HepG2 (cell line): Measurements from ENCODE around the gene CD300LF. TPM values are rescaled to one million over a fixed set of nuclear protein-coding genes. Genes with fewer than 3 reads are reported as not detected.

Experiments
- ISL2 ChIP-seq: sonication (generic); formaldehyde crosslinking; IDR thresholded peaks from 2 replicates; pipeline ENCODE4 v1.5.0; 2020; ENCODE audit warnings: missing genetic modification reagents
- KDM2A ChIP-seq: sonication (generic); formaldehyde crosslinking; IDR thresholded peaks from 2 replicates; pipeline ENCODE4 v1.4.0; 2020; ENCODE audit warnings: low read depth, missing genetic modification reagents, borderline replicate concordance
- KLF6 ChIP-seq: IDR thresholded peaks from 2 replicates; pipeline ENCODE4 v1.8.0; 2016; ENCODE audit warnings: missing biosample characterization, missing genetic modification reagents
- LCORL ChIP-seq, 2 experiments: fragments of 450-650 bp in 1 of 2; sonication (generic) in 1 of 2; formaldehyde crosslinking in 1 of 2; IDR thresholded peaks; 2 replicates each; pipeline versions ENCODE4 v1.5.0 to v1.6.1; 2017 to 2020; ENCODE audit warnings: antibody characterized with exemption in 1 of 2, missing genetic modification reagents in 1 of 2
- NRL ChIP-seq: sonication (generic); formaldehyde crosslinking; IDR thresholded peaks from 2 replicates; pipeline ENCODE4 v1.5.0; 2020; ENCODE audit warnings: missing genetic modification reagents, mild to moderate bottlenecking, moderate library complexity, borderline replicate concordance
- PTBP1 ChIP-seq: fragments of 200-400 bp; formaldehyde crosslinking; IDR thresholded peaks from 2 replicates; pipeline ENCODE4 v1.6.1; 2018; ENCODE audit warnings: low read length, low read depth; ENCODE audit not compliant: poor library complexity, severe bottlenecking
- SAP130 ChIP-seq: IDR thresholded peaks from 2 replicates; pipeline ENCODE4 v1.6.1; 2016; ENCODE audit warnings: low read depth
- SP140L ChIP-seq: sonication (generic); formaldehyde crosslinking; IDR thresholded peaks from 2 replicates; pipeline ENCODE4 v1.4.0; 2020; ENCODE audit warnings: missing genetic modification reagents, borderline replicate concordance
- TBX3 ChIP-seq: fragments of 450-650 bp; IDR thresholded peaks from 2 replicates; pipeline ENCODE4 v1.6.1; 2017; ENCODE audit warnings: antibody characterized with exemption, mild to moderate bottlenecking, inconsistent platforms, borderline replicate concordance
- XBP1 ChIP-seq: sonication (generic); formaldehyde crosslinking; IDR thresholded peaks from 2 replicates; pipeline ENCODE4 v1.5.0; 2020; ENCODE audit warnings: missing genetic modification reagents
- YEATS4 ChIP-seq: sonication (generic); formaldehyde crosslinking; IDR thresholded peaks from 2 replicates; pipeline ENCODE4 v1.4.0; 2020; ENCODE audit warnings: missing genetic modification reagents, borderline replicate concordance
- ZFP36L1 ChIP-seq: sonication (generic); formaldehyde crosslinking; IDR thresholded peaks from 2 replicates; pipeline ENCODE4 v1.8.0; 2022; ENCODE audit warnings: mild to moderate bottlenecking, missing genetic modification reagents, moderate library complexity
- ZNF180 ChIP-seq: sonication (generic); formaldehyde crosslinking; IDR thresholded peaks from 2 replicates; pipeline ENCODE4 v1.4.0; 2020; ENCODE audit warnings: low read depth, missing genetic modification reagents, borderline replicate concordance
- ZNF451 ChIP-seq: sonication (generic); formaldehyde crosslinking; IDR thresholded peaks from 2 replicates; pipeline ENCODE4 v1.5.0; 2020; ENCODE audit warnings: mild to moderate bottlenecking, missing genetic modification reagents
- ZNF605 ChIP-seq: sonication (generic); formaldehyde crosslinking; IDR thresholded peaks from 2 replicates; pipeline ENCODE4 v1.8.0; 2022; ENCODE audit warnings: mild to moderate bottlenecking, missing genetic modification reagents
- ZNF766 ChIP-seq: sonication (generic); formaldehyde crosslinking; IDR thresholded peaks from 2 replicates; pipeline ENCODE4 v1.5.0; 2020; ENCODE audit warnings: missing genetic modification reagents, borderline replicate concordance
- ZNF891 ChIP-seq: sonication (generic); formaldehyde crosslinking; IDR thresholded peaks from 2 replicates; pipeline ENCODE4 v1.5.0; 2020; ENCODE audit warnings: mild to moderate bottlenecking, missing genetic modification reagents
- polyA plus RNA-seq, 8 experiments: library from polyadenylated mRNA; depleted of rRNA in 3 of 8; stranded (reverse) in 7 of 8; unstranded in 1 of 8; fragments of >200 nt; fragmentation: Illumina TruSeq in 4 of 8; extraction: Trizol in 4 of 8; gene quantifications; 2 replicates each; pipeline versions ENCODE4 v1.2.1 to v1.2.3, GENCODE V29; 2011 to 2016; ENCODE audit warnings: low read depth in 4 of 8, missing spikeins in 1 of 8, mixed read lengths in 1 of 8; ENCODE audit not compliant: insufficient read depth in 1 of 8
- total RNA-seq, 5 experiments: library from RNA; depleted of rRNA; stranded (reverse); fragments of >200 nt; fragmentation: Illumina TruSeq; extraction: Trizol; gene quantifications; 2 replicates each; pipeline ENCODE4 v1.2.3, GENCODE V29; 2016; ENCODE audit warnings: low read depth in 1 of 5
- TF ChIP-seq, protein P1 (sequence below): sonication (generic); formaldehyde crosslinking; IDR thresholded peaks from 2 replicates; pipeline ENCODE4 v1.5.1; 2020; ENCODE audit warnings: mild to moderate bottlenecking, missing genetic modification reagents
- TF ChIP-seq, protein P2 (sequence below): sonication (generic); formaldehyde crosslinking; IDR thresholded peaks from 2 replicates; pipeline ENCODE4 v1.5.1; 2020; ENCODE audit warnings: missing genetic modification reagents, mild to moderate bottlenecking, borderline replicate concordance
- TF ChIP-seq, protein P3 (sequence below): sonication (generic); formaldehyde crosslinking; IDR thresholded peaks from 2 replicates; pipeline ENCODE4 v1.4.0; 2020; ENCODE audit warnings: missing genetic modification reagents, low read depth, mild to moderate bottlenecking, borderline replicate concordance
- TF ChIP-seq, protein P4 (sequence below): sonication (generic); formaldehyde crosslinking; IDR thresholded peaks from 2 replicates; pipeline ENCODE4; 2020; ENCODE audit warnings: missing genetic modification reagents, mild to moderate bottlenecking, borderline replicate concordance

Gene CD300LF
- total and polyA plus RNA-seq, 2 of the 13 experiments (the other 11 are each of a cell fraction or from before 2014, with no cell fraction given): not detected

DNA sequence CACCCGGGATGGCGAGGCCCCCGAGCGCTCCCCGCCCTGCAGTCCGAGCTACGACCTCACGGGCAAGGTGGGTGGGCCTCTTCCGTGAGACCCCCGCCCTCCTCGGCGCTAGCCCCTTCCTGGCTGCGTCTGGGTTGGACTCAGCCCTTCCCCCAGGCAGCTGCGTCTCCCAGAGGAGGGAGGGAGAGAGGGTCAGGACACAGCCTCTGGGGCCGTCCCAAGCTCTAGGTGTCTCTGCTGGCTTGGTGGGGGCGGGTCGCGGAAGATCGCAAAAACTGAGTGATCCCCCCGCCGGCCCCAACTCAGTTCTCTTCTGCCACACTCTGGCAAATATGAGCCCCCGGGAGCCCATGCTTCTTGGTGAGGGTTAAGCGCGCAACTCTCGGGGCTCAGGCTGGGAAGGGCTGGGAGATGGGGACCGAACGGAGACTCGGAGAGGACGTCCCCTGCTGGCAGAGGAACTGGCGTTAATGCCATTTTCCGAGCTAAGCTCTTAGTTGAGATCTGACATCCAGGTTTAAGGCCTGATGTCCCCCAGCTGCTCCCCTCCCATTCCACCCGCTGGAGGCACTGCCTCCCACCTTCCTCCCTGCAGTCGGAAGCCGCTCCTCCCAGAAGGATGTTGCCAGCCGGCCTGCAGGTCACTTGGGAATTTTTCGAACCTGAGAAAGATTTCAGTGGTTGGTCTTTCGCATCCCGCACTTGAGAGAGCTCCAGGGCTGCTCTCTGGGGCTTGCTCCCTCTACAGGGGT is 24.8 kb upstream of the CD300LF start (continued):
- TF ChIP-seq, protein P1, sequence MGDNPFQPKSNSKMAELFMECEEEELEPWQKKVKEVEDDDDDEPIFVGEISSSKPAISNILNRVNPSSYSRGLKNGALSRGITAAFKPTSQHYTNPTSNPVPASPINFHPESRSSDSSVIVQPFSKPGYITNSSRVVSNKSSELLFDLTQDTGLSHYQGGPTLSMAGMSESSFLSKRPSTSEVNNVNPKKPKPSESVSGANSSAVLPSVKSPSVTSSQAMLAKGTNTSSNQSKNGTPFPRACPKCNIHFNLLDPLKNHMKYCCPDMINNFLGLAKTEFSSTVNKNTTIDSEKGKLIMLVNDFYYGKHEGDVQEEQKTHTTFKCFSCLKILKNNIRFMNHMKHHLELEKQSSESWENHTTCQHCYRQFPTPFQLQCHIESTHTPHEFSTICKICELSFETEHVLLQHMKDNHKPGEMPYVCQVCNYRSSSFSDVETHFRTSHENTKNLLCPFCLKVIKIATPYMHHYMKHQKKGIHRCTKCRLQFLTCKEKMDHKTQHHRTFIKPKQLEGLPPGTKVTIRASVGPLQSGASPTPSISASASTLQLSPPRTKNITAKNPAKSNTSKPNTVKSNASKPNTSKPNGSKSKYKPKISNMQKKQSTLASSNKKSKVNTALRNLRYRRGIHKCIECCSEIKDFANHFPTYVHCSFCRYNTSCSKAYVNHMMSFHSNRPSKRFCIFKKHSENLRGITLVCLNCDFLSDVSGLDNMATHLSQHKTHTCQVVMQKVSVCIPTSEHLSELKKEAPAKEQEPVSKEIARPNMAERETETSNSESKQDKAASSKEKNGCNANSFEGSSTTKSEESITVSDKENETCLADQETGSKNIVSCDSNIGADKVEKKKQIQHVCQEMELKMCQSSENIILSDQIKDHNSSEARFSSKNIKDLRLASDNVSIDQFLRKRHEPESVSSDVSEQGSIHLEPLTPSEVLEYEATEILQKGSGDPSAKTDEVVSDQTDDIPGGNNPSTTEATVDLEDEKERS (CRISPR knock-in tag): peak; percentile 47; the same call in 1 of the 2 replicates
- TF ChIP-seq PTBP1: peak; percentile 45
- TF ChIP-seq, protein P2, sequence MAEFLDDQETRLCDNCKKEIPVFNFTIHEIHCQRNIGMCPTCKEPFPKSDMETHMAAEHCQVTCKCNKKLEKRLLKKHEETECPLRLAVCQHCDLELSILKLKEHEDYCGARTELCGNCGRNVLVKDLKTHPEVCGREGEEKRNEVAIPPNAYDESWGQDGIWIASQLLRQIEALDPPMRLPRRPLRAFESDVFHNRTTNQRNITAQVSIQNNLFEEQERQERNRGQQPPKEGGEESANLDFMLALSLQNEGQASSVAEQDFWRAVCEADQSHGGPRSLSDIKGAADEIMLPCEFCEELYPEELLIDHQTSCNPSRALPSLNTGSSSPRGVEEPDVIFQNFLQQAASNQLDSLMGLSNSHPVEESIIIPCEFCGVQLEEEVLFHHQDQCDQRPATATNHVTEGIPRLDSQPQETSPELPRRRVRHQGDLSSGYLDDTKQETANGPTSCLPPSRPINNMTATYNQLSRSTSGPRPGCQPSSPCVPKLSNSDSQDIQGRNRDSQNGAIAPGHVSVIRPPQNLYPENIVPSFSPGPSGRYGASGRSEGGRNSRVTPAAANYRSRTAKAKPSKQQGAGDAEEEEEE (CRISPR knock-in tag): no peak
- no peak for TF ChIP-seq ZNF451 (CRISPR knock-in tag)
- no peak for TF ChIP-seq ZFP36L1 (CRISPR knock-in tag)
- TF ChIP-seq ZNF605 (CRISPR knock-in tag): peak; percentile 56; the same call in 1 of the 2 replicates
- TF ChIP-seq NRL (CRISPR knock-in tag): no peak
- no peak for TF ChIP-seq TBX3
- no peak for TF ChIP-seq LCORL (IDR thresholded peaks at IDR 0.05)
- no peak for TF ChIP-seq LCORL (CRISPR knock-in tag; IDR thresholded peaks at IDR 0.05)
- no peak; the same call in 1 of the 2 replicates for TF ChIP-seq ZNF766 (CRISPR knock-in tag)
- TF ChIP-seq KDM2A (CRISPR knock-in tag): peak; percentile 57; the same call in 1 of the 2 replicates
- TF ChIP-seq SP140L (CRISPR knock-in tag): no peak
- TF ChIP-seq KLF6 (CRISPR knock-in tag): no peak
- no peak for TF ChIP-seq YEATS4 (CRISPR knock-in tag)
- TF ChIP-seq, protein P3, sequence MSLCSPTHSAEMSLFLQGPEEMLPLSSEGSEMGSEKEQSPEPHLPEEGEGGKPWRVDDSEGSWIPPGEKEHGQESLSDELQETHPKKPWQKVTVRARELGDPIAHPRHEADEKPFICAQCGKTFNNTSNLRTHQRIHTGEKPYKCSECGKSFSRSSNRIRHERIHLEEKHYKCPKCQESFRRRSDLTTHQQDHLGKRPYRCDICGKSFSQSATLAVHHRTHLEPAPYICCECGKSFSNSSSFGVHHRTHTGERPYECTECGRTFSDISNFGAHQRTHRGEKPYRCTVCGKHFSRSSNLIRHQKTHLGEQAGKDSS (CRISPR knock-in tag): no peak
- no peak; the same call in 1 of the 2 replicates for TF ChIP-seq ZNF891 (CRISPR knock-in tag)
- TF ChIP-seq ZNF180 (CRISPR knock-in tag): no peak
- TF ChIP-seq SAP130 (CRISPR knock-in tag): no peak
- TF ChIP-seq, protein P4, sequence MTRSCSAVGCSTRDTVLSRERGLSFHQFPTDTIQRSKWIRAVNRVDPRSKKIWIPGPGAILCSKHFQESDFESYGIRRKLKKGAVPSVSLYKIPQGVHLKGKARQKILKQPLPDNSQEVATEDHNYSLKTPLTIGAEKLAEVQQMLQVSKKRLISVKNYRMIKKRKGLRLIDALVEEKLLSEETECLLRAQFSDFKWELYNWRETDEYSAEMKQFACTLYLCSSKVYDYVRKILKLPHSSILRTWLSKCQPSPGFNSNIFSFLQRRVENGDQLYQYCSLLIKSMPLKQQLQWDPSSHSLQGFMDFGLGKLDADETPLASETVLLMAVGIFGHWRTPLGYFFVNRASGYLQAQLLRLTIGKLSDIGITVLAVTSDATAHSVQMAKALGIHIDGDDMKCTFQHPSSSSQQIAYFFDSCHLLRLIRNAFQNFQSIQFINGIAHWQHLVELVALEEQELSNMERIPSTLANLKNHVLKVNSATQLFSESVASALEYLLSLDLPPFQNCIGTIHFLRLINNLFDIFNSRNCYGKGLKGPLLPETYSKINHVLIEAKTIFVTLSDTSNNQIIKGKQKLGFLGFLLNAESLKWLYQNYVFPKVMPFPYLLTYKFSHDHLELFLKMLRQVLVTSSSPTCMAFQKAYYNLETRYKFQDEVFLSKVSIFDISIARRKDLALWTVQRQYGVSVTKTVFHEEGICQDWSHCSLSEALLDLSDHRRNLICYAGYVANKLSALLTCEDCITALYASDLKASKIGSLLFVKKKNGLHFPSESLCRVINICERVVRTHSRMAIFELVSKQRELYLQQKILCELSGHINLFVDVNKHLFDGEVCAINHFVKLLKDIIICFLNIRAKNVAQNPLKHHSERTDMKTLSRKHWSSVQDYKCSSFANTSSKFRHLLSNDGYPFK (CRISPR knock-in tag): 0 out of 2 replicates have a peak, but pooled peaks have one; percentile 12
- TF ChIP-seq XBP1: no peak
- TF ChIP-seq ISL2 (CRISPR knock-in tag): no peak
